T-helper 2 cell treated with Interferon-gamma antibody and Interleukin-4, amounts not matched to agents 100 ng/mL and 5 ng/mL, for 36 hours (primary cell): ENCODE measurements around the gene SPDYE2B. TPM values are rescaled to one million over a fixed set of nuclear protein-coding genes. Genes with fewer than 3 reads are reported as not detected.
"Not testable (repeated sequence)": the region's sequence is repeated elsewhere in the genome, so short reads cannot be mapped to it uniquely, and the experiment has no call there.

Source experiments
- intact Hi-C: fragments of 100-400 bp; cut with micrococcal nuclease; formaldehyde crosslinking; loops from one replicate; pipeline ENCODE4 v1.15.1; 2023
- total RNA-seq: library from RNA; stranded (reverse); gene quantifications from 2 replicates; pipeline ENCODE4 v1.2.3, GENCODE V29; 2022

SPDYE2B gene
- total RNA-seq, 1 donor from 2014 or later: not detected

- intact Hi-C loops: not testable (repeated sequence)
Observed at GRCh38 chr7:102643404-102643803, 6.7 kb upstream of the SPDYE2B start.

GRCh38 chr7:102647813-102648212, 2.3 kb upstream of the SPDYE2B start:
- intact Hi-C loops: not testable (repeated sequence)

DNA sequence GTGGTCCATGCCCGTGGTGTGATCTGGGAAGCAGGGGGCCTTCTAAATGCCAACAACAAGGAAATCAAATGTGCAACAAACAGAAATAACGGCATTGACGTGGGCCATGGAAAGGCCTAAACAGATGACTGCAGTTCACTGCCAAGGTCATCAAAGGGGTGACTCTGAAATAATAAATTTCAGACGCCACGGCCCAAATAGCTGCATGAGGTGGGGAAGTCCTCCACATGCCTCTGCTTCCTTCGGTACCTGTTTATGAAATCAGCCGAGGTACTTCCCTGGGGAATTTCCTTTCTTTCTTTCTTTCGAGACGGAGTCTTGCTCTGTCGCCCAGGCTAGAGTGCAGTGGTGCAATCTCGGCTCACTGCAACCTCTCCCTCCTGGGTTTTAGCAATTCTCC, 14.6 kb downstream of the SPDYE2B start:
- intact Hi-C loops: not testable (repeated sequence)

DNA sequence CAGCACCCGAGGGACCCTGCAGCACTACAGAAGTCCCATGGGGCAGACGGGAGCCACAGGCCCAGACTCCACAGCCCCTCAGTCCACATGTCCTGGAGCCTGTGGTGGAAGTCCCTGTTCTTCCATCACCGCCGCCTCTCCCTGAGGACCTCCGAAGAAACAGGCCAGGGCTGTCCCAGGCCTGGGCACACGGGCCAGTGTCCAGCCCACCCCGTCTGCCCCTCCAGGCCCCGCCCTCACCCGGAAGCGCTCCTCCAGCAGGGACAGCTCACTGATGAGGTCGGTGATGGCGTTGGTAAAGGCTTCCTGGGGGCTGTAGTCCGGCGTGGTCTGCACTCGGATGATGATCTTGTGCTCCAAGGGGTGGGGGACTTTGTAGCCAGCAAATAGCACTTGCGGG, 16.7 kb downstream of the SPDYE2B start:
- intact Hi-C loops: not testable (repeated sequence)

DNA sequence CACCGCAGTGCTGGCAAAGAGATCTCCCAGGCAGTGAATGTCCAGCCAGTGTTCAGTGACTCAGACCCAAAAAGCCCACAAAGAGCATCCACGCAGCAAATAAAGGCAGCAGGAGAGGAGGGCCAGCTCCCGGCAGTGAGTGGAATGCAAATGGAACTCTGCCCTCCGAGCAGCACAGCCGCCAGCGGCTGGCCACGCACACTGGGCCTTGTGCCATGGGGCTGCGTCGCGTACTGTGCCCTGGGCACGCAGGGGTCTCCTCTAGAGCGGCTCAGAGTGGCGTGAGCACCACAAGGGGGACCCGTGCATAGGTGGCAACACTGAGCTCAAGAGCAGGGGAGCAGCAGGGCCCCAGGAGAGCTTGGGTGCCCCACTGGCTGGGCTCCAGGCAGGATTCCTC, 17.4 kb downstream of the SPDYE2B start:
- intact Hi-C loops: not testable (repeated sequence)

GRCh38 chr7:102671166-102671955, 21.2 kb downstream of the SPDYE2B start, which contains the start of gene POLR2J2:
Gene POLR2J2, minus strand, starts transcription at chr7:102671663. Its CDS starts 62 bp downstream, at chr7:102671601.
- intact Hi-C loops: not testable (repeated sequence)

DNA sequence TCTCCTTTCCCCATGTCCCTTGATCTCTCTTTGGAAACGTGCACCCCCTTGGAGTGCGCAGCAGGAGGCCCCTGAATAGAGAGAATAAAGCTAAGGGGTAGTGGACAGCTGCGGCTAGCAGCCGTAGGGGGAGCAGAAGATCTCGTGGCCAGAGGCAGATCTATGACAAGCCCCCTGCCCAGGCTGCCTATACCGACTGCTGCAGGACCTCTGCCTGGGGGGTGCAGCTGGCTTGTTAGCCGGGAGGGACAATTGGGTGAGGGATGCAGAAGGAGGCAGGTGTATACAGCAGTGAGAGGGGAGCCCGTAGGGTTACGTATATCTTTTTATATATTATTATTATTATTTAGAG, 21.8 kb downstream of the SPDYE2B start:
- intact Hi-C loops: not testable (repeated sequence)

DNA sequence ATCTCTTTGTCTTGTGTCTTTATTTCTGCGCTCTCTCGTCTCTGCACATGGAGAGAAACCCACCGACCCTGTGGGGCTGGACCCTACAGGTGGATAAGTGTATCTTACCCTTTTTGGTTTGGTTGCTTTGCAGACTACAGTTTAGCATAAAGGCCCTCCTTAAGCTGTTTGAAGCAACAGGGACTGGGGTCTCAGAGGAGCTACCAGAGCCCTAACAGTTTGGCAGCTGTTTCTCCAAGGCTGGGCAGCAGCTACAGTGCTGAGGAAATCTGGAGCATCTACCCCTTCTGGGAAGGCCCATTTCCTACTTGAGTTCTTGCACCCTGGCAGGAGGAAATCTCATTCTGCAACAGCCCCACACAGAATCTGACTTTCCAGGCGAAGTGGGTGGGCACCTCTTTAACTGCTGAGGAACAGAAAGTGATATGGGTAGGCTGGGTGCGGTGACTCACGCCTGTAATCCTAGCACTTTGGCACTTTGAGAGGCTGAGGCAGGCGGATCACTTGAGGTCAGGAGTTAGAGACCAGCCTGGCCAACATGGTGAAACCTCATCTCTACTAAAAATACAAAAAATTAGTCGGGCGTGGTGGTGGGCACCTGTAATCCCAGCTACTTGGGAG, 23.4 kb downstream of the SPDYE2B start:
- intact Hi-C loops: not testable (repeated sequence)

- intact Hi-C loops: not testable (repeated sequence)
Observed at GRCh38 chr7:102675545-102675944, 25.4 kb downstream of the SPDYE2B start.

DNA sequence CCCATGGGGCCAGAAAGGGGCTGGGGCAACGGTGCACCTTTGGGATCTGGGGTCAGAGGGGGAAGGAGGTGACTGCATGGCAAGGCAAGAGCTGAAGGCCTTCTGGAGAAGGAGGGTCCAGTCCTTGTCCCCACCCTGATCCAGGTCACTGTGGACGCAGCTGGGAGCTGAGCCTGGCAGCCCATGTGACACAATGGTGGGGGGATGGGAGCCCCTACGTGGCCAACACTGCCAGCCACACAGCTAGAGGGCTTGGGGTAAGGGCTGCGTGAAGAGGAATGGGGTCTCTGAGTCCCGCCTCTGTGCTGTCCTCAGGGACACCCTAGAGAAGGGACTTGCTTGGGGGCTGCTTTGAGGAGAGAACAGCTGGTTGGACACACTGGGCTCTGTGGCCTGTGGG, 30.7 kb downstream of the SPDYE2B start:
- intact Hi-C loops: not testable (repeated sequence)

DNA sequence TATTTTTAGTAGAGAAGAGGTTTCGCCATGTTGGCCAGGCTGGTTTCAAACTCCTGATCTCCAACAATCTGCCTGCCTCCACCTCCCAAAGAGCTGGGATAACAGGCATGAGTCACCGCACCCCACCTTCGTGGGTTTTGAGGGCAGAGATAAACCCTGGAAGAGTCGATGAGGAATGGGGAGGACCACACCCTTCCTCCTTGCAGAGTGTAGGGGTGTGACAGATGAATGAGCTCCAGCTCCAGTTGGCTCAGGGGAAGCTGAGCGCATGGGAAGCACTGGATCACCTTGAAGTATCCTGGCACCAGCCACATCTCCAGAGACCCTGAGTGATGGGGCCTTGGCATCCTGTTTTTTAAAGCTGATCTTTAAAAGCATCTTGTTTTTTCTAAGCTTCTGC, 32.4 kb downstream of the SPDYE2B start:
- intact Hi-C loops: not testable (repeated sequence)

DNA sequence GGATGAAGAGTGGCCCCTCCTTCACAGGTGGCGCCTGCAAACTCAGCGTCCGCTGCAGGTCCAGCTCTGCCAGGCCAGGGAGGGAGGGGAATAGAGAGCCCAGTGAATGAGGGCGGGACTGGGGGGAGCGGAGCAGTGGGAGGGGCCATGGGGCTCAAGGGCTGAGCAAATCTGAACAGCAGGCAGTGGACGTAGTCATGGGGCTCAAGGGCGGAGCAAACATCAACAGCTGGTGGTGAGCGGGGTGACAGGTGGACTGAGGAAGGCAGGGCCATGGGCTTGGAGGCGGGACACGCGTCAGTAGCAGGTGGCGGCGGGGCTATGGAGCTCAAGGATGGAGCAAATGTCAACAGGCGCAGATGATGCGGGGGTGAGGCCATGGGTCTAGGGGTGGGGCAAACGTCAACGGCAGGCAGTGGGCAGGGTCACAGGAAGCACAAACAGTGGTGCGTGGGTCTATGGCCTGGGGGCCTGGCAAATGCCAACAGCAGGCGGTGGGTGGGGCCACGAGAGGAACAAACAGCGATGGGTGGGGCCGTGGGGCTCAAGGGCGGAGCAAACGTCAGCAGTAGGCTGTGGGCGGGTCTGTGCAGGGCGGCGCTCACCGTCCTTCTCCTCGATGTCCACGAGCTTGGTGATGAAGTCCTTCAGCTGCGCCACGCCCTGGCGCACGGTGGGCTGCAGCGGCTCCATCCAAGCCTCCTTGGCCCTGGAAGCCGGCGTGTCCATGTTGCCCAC, 38.3 kb downstream of the SPDYE2B start:
- intact Hi-C loops: not testable (repeated sequence)

- intact Hi-C loops: not testable (repeated sequence)
Observed at GRCh38 chr7:102689436-102690282, 39.5 kb downstream of the SPDYE2B start.

DNA sequence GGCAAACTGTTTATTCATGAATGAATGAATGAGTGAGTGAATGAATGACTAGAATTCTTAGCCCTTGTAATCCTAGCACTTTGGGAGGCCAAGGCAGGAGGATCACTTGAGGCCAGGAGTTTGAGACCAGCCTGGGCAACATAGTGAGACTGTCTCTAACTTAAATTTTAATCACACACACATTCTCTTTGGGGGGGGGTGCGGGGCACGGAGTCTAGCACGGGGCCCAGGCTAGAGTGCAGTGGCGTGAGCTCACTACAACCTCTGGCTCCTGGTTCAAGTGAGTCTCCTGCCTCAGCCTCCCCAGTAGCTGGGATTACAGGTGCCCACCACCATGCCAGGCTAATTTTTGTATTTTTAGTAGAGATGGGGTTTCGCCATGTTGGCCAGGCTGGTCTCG, 40.5 kb downstream of the SPDYE2B start:
- intact Hi-C loops: not testable (repeated sequence)

DNA sequence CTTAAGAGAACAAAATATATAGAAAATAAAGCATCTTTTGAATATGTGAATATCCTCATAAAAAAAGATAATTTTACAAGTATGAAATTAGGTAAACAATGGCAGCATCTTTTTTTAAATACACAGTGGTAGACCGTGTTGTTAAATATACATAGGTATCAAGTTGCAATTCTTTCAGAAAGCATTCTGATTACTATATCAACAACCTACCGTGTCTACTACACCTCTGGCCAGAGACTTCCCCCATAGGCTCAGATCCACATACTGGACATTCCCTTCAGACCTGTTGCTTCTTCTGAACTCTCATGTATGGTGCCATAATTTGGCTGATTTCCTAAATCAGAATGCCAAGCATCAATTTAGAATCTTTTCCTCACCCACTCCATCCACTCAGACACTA, 43.9 kb downstream of the SPDYE2B start:
- intact Hi-C loops: not testable (repeated sequence)

DNA sequence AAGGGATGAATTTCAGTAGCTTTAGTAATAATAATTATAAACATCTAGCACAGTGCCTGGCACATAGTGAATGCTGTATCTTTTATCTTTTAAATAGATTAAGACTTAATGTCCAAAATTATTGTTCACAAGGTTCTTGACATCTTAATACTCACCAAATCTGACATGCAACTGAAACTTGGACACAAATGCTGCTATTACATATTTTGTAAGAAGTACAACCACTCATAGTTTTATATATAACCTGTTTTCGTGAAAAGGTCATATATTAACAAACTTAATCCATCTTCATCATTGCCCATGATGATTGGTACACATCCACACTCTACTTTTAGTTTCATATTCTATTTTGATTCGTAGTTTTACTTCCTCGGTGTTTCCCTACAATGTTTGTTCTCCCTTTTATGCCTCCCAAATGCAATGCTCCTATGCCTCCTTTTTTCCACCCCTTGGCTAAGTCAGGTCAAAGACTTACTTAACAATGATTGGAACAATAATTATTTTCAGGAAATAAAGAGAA, 45.0 kb downstream of the SPDYE2B start:
- intact Hi-C loops: not testable (repeated sequence)

DNA sequence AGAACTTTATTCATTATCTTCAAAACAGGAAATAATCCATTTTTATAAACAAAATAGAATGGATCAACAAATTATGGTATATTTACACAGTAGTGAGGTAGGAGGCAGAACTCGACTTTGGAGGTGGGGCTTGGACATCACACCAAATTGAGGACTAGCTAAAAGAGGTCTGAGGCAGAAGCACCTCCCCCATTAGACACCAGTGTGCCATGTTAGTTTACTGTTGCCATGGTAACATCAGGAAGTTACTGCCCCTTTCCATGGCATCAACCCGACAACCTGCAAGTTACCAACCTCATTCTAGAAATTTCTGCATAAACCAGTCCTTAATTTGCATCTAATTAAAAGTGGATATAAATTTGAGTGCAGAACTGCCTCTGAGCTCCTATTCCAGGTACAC, 45.9 kb downstream of the SPDYE2B start:
- intact Hi-C loops: not testable (repeated sequence)

DNA sequence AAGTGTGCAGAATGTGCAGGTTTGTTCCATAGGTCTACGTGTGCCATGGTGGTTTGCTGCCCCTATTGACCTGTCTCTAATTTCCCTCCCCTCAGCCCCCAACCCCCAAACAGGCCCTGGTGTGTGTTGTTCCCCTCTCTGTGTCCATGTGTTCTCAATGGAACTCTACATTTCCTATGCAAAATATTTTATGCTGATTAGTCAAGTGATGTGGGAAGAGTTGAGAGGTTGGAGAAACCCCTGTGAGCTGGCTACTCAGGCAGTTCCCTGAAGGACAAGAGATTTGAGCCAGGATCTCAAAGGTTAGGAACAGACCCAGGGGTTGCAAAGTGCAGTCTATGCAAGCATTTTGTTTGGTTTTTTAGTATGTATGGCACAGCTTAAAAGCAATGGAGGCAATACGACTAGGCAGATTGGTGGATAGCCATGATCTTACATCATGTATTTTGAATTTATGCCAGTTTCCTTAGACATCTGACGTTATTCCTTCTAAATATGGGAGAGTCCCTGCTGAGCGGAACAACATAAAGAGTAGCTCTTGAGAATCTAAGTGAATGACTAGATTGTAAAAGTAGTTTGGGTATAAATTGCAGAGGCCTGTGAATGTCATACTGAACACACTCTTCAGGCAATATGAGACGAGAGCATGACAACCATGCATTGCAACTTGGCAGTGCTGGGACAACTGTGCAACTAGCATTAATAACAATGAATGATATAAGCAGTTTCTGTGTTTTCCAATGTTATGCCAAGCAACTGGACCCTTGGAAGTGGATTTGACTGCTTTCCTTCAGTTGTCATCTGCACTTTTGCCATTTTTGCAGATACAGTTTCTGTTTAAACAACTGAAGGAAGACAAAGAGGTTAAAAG, 47.8 kb downstream of the SPDYE2B start:
- intact Hi-C loops: not testable (repeated sequence)

- intact Hi-C loops: not testable (repeated sequence)
Observed at GRCh38 chr7:102698962-102699750, 49.0 kb downstream of the SPDYE2B start.
